HFF-Myc (cell line): Measurements from ENCODE around the gene COL16A1.

Experiments used
- DNase-seq: peaks from one replicate; pipeline ENCODE4 v3.0.0-alpha.2; 2011; ENCODE audit warnings: low read depth; ENCODE audit errors: extremely low read depth
- H3K4me3 ChIP-seq: replicated peaks from 2 replicates; pipeline ENCODE4 v1.5.1; 2011; ENCODE audit warnings: low read depth, mild to moderate bottlenecking, control low read depth, low read length
- TF ChIP-seq, protein P1 (sequence below): IDR thresholded peaks from 2 replicates; pipeline ENCODE4 v1.5.1; 2012; ENCODE audit warnings: mild to moderate bottlenecking, low read depth, low read length, control low read depth; ENCODE audit errors: missing control alignments

The COL16A1 gene

GRCh38 chr1:31653717-31654473, 49.9 kb downstream of the COL16A1 start:
- TF ChIP-seq, protein P1, sequence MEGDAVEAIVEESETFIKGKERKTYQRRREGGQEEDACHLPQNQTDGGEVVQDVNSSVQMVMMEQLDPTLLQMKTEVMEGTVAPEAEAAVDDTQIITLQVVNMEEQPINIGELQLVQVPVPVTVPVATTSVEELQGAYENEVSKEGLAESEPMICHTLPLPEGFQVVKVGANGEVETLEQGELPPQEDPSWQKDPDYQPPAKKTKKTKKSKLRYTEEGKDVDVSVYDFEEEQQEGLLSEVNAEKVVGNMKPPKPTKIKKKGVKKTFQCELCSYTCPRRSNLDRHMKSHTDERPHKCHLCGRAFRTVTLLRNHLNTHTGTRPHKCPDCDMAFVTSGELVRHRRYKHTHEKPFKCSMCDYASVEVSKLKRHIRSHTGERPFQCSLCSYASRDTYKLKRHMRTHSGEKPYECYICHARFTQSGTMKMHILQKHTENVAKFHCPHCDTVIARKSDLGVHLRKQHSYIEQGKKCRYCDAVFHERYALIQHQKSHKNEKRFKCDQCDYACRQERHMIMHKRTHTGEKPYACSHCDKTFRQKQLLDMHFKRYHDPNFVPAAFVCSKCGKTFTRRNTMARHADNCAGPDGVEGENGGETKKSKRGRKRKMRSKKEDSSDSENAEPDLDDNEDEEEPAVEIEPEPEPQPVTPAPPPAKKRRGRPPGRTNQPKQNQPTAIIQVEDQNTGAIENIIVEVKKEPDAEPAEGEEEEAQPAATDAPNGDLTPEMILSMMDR: no peak
- no peak overlapping the region for H3K4me3 ChIP-seq
- DNase-seq: no peak

DNA sequence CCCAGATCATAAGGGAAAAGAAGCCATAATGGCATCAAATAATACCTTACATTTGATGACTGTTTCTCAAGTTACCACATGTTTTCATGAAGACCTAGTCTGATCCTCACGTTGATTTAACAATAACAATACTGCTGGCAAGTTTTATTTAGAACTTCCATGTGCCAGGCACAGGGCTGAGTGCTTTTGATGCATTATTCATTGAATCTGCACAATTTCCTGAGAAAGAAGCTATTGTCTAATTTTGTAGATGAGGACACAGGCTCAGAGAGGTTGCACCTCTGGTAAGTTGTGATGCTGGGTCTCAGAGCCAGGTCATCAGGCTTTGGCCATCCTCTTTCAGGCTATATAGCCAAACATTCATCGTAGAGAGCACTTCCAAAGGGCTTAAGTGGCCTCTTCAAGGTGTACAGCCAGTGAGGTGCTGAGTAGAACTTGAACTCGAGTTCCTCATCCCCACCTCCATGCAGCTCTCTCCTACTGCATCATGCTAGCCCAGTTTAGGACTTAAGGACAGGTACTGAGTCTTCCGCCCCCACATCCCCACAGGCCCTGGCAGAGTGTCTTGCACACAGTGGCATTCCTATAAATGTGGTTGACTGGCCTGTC, 50.8 kb downstream of the COL16A1 start:
- no peak for DNase-seq
- TF ChIP-seq, protein P1: no peak
- no peak overlapping the region for H3K4me3 ChIP-seq

DNA sequence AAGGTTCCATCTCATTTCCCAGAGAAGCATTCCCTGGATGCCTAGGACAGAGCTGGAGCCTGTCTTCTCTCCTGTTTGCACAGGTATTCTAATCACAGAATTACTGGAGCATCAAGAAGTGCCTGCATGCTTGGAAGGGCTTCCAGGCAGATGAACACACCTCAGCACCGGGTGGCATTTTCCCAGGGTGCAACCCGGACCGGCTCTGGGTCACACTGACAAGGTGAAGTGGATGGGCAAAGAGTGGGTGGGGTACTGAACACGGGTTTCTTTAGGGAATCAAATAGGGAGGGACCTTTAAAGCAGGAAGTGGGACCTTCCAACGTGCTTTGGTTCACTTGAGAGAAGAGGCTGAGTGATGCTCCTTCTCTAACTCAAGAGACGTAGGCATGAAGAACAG, 52.1 kb downstream of the COL16A1 start:
- H3K4me3 ChIP-seq: no peak overlapping the region
- TF ChIP-seq, protein P1: no peak
- DNase-seq: no peak

DNA sequence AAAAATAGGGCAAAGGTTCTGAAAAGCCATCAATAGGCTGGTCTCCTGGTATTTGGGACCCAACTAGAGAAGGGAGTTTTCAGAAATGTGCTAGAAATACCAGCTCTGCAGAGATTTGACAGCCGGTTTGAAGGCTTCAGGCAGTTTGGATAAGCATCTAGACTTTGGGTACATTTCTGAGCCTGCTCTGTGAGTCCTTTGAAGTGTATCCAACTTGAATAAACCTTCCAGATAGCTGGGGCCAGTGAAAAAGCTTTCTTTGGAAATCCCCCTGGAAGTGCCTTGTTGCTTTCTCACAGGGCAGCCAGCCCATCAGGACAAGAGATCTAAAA, 52.8 kb downstream of the COL16A1 start:
- DNase-seq: no peak
- H3K4me3 ChIP-seq: no peak overlapping the region
- TF ChIP-seq, protein P1: no peak

DNA sequence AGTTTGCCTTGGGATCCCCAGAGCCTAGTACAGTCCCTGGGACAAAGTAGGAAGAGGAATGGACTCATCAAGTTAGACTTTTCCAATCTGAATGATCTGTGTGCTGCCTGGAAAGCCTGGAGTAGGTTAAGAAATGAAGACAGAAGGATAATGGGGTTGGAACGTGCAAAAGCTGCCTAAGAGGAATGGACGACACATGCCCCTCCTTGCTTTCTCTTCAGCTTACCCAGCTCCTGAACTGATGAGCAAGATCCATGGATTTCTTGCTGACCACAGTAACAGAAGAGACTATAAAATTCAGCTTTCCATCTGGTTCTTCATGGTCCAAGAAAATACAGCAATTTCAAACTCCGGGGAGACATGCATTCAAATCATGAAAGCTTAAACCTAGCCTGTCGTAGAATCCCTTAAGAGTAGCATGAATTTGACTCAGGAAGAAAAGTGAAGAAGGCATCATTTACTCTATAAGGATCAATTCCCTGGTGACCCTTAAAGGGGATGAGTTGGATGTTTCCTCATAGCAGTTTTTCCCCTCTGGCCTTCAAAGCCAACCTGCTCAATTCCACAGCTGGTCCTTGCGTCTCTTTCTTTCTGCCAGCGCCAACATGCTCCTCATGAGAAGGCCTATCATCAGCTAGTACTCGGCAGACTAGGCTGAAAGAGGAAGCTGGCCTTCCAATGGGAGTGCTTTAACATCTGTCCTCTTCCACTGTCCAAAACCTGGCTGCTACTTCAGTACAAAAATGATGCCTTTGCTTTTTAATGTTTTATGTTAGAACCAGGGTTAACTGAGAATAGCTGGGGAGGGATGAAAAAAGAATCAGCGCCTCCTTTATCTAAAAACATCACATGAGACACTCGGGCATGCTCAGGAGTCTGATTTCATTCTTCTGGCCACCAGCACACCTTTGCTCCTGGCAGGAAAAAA, 53.4 kb downstream of the COL16A1 start:
- no peak for DNase-seq
- H3K4me3 ChIP-seq: no peak overlapping the region
- TF ChIP-seq, protein P1: no peak

DNA sequence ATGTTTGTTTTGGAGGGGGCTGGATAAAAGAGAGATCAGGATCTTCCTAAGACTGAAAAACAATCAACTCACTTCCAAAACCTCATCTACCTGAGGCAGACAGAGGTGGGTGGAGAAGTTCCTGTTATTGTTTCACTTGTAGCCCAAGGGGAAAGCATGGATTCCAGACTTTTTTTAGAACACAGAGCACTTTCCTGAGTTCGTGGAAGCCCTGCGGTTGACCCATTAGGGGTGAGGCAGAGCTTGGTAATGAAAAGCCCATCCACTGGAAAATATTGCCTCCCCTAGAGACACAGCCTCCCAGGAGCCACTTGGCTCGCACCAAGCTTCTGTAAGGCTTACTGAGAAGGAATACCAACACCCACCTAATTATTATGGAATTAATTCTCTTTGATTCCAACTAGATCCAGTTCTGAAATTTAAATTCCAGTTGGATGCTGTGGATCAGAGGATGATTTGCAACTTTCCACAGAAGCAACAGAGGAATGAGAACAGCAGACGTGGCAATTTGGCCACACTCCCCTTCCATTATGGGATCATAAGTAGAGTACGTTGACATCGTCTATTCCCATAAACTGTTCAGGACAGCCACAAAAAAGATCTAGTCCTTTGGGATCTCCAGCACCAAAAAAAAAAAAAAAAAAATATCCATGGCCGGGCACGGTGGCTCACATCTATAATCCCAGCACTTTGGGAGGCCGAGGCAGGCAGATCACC, 55.0 kb downstream of the COL16A1 start:
- H3K4me3 ChIP-seq: no peak overlapping the region
- no peak for DNase-seq
- TF ChIP-seq, protein P1: no peak
